Ureter (tissue), 1 donor: ENCODE data around the gene ABCG1. TPM values are rescaled to one million over a fixed set of nuclear protein-coding genes. Genes with fewer than 3 reads are reported as not detected.

Source experiments
- DNase-seq: peaks from one replicate; pipeline ENCODE4 v3.0.0-alpha.2; 2020; ENCODE audit warnings: low spot score
- total RNA-seq: library from RNA; stranded (reverse); gene quantifications from one replicate; pipeline ENCODE4 v1.2.4, GENCODE V29; 2023
- donor health status: DM: yes; HTN: yes; CAD: no.

ABCG1 gene
- total RNA-seq, 1 donor from 2014 or later = 20.1 TPM

GRCh38 chr21:42232176-42232825, 13.4 kb downstream of the ABCG1 start:
- no peak for DNase-seq

- peak; percentile 79 for DNase-seq
Observed at GRCh38 chr21:42233067-42233961, 14.4 kb downstream of the ABCG1 start.

GRCh38 chr21:42234041-42234440, 15.1 kb downstream of the ABCG1 start:
- no peak for DNase-seq

DNA sequence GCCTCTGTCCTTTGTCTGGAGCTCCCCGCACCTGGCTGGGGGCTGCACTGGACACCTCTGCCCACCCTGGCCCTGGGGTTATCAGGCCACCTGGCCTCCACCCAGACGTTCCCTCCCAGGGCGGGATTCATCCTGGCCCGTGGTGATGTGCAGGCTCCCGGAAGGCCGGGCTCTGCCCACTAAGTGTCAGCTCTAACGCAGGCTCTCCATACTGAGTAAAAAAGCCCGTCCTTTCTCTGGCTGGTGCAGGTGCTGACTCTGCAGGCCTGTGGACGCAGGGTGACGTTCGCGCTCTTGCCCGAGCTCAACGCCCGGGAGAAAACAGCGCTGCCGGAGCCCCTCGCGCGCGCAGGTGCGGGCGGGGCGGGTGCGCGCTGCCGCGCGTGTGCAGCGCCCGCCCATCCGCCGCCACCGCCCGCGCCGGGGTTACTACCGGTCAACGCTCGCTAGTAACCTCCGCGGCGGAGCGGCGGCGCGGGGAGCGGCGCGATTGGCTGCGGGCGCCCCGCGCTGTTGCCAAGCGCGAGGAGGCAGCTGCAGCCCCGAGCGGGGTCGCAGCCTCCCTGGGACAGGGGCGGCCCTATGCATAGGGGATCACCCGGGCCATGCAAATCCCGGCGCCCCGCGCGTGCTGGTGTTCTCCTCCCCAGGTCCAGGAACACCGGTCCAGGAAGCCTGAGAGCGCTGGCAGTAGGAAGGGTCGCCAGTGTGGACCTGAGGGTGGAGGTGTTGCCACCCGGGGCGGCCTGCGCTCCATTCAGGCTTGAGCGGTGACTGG, 15.7 kb downstream of the ABCG1 start:
- peak; percentile 67 for DNase-seq

DNA sequence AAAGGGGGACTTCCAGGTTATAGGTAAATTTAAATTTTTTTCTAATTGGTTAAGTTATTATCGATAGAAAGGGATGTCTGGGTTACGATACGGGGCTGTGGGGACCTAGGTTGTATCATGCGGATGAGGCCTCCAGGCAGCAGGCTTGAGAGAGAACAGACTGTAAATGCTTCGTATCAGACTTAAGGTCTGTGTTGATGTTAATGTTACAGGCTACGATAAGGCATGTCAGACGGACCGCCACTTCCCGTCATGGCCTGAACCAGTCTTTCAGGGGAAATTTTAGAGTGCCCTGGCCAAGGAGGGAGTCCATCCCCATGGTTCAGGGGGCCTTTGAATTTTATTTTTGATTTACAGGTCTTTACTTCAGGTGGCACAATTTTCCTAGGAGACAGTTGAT, 16.7 kb downstream of the ABCG1 start:
- DNase-seq = no peak

DNA sequence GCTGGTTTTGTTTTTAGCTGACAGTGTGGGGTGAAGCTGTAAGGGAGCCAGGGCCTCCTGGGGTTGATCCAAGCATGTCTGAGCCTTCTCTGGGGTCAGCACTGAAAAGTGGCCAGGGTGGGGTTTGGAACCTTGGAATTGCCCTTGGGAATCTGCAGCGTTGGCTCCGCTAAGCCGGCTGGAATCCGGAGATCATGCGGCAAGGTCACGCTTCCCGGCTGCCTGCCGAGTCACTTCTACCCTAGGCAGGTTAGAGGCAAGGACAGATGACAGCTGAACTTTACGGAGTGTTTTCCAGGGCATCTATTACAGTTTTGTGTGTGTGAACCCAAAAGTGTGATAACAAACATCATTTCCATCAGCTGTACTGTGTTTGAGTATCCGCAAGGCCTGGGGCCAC, 17.1 kb downstream of the ABCG1 start:
- no peak for DNase-seq

DNA sequence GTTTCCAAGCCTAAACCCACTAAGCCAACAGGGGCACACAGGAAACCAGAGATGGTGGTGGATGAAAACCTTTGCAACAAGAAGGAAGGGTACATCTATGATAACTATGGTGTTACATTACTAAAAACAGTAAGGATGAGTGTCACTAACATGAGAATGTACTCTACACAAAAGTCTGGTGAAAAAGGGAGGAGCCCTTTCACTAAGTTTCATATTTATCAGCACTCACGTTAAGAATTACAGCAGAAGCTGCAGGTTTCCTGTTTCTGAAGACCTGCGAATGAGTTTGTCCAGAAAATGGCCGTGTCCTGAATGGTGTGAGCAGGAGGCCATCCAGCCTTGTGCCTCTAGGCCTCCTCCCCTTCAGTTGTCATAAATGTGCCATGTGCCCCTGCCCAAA, 17.8 kb downstream of the ABCG1 start:
- no peak for DNase-seq

DNA sequence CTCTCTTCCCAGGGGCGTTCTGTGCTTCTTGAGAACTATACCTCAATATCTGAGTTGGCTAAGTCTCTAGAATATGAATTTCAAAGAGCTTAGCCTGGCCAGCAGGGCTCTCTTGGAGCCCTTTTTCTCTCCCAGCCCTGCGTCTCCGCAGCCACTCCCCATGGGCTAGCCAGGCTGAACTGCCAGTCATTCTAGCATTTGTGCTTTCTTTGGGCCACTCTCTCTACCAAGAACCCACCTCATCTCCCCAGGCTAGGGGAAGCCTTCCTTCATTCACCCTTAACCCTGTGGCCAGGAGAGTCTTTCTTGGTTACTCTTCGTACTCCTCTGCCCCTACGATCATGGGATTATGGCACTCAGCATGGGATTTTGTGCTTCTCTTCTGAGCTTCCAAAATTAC, 18.2 kb downstream of the ABCG1 start:
- DNase-seq = no peak

DNA sequence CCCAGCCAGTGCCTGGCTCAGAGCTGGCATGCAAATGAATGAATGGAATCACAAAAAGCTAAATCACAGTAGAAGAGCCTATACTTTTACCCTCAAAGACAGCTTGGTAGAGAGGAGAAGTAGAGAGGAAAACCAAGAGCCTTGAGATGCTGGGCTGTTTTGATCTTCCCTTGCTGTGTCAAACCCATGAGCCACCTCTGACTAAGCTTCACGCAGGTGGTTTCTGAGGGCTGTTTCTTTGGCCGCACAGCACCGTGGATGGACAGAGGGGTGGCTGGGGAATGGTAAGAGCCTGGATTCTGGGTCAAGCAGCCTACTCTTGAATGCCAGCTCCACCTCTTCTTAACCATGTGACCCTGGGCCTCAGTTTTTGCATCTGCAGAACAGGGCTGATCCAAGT, 18.6 kb downstream of the ABCG1 start:
- DNase-seq = no peak

- no peak for DNase-seq
Observed at GRCh38 chr21:42238185-42238934, 19.4 kb downstream of the ABCG1 start.

- no peak for DNase-seq
Observed at GRCh38 chr21:42239556-42239955, 20.6 kb downstream of the ABCG1 start.

DNA sequence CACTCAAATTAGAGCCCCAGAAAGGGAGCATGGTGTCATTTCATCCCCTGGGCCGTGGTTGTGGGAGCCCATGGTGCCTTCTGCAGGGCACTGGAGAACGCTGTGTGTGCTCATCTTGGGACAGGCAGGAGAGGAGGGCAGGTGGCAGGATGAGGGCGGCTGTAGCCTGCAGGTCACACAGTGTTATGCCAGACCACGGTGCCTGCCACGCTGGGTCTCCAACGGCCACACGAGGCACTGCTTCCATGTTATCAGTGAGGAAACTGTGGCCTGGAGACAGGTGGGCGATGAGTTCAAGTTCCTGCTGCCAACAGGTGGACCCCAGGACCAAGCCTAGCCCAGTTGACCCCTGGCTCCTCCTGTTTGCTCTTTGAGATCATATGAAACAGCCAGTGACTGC, 21.0 kb downstream of the ABCG1 start:
- DNase-seq = no peak

GRCh38 chr21:42242611-42243010, 23.7 kb downstream of the ABCG1 start:
- DNase-seq = no peak

- no peak for DNase-seq
Observed at GRCh38 chr21:42243026-42243425, 24.1 kb downstream of the ABCG1 start.

- DNase-seq = no peak
Observed at GRCh38 chr21:42245331-42246193, 26.6 kb downstream of the ABCG1 start.

- DNase-seq = no peak
Observed at GRCh38 chr21:42247716-42248115, 28.8 kb downstream of the ABCG1 start.

DNA sequence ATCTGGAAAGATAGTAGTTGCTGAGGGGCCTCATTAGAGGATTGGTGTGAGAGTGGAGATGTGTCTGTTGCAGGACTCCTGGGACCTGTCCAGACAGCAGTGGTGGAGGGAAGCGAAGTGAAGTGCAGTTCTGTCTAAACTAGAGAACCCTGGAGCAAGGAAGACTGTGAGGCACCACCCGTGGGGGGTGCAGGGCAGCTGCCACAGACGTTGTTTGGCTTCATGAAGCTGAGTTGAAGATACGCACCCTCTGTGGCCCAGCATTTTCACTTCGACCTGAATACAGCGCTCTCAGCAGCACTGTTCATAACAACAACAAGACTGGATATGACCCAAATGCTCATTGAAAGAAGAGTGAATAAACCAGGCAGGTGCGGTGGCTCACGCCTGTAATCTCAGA, 29.3 kb downstream of the ABCG1 start:
- no peak for DNase-seq

DNA sequence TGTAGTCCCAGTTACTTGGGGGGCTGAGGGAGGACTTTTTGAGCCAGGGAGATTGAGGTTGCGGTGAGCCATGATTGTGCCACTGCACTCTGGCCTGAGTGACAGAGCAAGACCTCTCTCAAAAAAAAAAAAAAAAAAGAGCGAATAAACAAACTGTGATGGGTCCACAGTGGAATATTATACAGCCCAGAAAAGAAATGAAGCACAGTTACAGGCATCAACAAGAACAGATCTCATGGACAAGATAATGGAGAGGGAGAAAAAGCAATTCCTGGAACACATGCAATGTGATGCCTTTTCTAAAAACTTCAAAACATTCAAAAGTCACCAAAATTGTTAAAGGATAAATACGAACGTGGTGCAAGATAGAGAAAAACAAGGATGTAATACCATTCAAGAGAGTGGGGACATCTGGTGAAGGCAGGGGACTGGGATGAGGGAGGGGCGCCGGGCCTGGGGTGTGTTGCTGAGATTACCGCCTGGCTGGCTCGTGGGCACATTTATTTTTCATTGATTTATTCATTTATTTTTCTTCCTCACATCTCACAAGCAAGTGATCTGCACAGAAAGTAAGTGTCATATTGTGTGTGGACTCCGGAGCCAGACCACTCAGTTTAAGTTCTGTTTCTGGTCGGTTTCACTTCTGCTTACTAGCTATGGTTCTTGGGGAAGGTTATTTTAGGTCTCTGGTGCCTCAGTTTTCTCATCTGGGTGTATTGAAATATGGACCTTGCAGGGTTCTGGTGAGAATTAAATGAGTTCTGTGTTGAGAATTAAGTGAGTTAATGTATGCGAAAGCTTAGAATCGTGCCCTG, 30.1 kb downstream of the ABCG1 start:
- no peak for DNase-seq

DNA sequence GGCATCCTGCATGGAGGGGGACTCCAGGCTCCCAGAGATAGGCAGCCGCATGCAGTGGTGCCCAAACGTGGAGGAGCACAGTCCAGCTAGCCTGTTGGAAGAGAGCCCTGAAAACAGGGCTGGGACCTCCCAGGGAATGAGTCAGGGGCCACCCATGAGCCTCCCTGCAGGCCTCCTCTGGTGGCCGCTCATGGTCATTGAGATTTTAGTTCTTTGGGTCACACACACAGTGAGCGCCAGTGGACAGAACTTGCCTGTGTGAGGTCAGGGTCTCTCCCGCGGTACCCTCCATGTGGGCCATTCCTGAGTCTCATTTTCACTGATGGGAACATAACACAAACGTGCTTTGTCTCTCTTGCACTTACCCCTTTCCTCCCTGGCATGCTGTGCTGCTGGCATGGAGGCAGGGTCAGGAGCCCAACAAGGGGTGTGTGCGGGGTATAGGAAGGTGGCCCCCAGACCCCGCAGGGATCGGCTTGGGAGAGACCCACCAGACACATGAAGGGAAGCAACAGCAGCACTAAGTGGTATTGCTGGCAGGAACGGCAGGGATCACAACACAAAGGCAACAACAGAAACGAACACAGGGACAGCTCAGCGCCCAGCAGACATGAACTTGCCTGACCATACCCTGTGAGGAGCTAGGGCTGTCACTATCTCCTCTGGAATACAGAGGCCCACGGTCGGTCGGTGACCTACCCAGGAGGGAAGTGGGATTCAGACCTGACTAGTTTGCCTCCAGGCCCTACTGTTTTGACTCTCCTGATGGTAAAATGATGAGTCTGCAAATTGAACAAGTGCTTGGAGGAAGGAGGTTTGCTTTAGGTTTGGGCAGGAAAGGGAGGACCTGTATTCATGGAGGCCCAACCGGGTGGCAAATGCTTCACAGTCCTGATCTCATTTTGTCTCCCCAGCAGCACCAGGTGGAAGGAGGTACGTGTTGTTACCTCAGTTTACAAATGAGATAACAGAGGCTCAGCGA, 31.8 kb downstream of the ABCG1 start:
- DNase-seq = no peak
